Measurements from ENCODE around the gene MAD1L1. TPM values are rescaled to one million over a fixed set of nuclear protein-coding genes. Genes with fewer than 3 reads are reported as not detected.

MAD1L1 gene
- total RNA-seq, 1 donor from 2014 or later = 32.3 TPM

DNA sequence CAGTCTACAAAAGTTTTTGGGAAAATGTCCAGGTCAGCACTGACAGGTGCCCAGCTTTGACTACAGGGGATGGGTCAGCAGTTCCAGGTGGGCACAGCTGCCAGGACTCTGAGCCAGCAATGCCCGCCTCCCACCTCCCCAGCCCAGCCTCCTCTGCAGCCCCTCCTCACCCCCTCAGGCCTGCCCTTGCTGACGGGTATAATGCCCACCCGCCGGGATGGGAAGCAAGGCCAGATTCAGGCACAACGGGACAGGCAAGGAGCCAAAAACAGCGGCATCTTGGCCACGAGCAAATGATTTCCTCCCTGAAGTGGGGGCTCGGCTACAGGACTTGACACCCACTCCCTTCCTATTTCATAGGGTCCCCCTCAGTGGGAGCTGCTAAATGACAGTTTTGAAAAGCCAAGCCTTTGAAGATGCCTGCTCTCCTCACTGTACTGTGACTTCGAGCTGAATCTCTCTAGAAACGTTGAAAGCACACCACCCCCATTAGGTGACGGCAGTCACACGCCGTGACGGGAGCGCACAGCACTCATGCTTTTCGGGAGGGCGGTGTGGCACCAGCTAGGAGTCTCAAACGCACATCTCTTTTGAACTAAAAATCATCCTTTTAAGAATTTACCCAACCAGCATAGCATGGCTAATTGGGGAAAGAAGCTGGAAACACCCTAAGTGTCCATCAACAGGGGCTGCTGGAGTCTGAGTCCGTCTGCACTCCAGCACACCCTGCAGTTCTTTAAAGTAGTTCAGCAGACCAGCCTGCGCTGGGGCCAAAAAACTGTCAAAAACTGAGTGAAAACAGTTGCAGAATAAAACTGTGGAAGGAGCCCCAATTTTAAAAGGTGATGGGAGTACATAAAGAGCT lies 29.6 kb downstream of the MAD1L1 start:
- FAIRE-seq (no peak), DNase-seq (ENCODE audit: low read depth) (no peak)
- Histone ChIP-seq H3K9ac (ENCODE audit: low read length) (no peak overlapping the region), H3K9me3 (ENCODE audit: insufficient read depth, low read depth, low read length) (no peaks in the 10 kb centered on the region), H2AFZ (ENCODE audit: low read depth, low read length) (no peak overlapping the region), H3K4me1 (ENCODE audit: insufficient read depth, low read length) (no peaks in the 10 kb centered on the region), H3K79me2 (ENCODE audit: insufficient read depth, low read length) (no peaks in the 10 kb centered on the region), H3K36me3 (ENCODE audit: insufficient read depth, low read length) (peaks cover 3% of the 10 kb centered on the region), H4K20me1 (ENCODE audit: insufficient read depth, low read length) (peaks cover 25% of the 10 kb centered on the region), H3K4me2 (ENCODE audit: low read length) (no peak overlapping the region), H3K27ac (ENCODE audit: low read depth, low read length) (no peak overlapping the region), H3K4me3 (ENCODE audit: insufficient read depth, low read depth, low read length) (no peak overlapping the region), H3K27me3 (ENCODE audit: insufficient read depth, low read length) (no peaks in the 10 kb centered on the region)
- no peak overlapping the region for H3K4me3 Mint-ChIP-seq (ENCODE audit: unreplicated experiment)
- H3K4me1 Mint-ChIP-seq (ENCODE audit: low read depth, unreplicated experiment) = peaks cover 22% of the 10 kb centered on the region
- no peaks in the 10 kb centered on the region for H3K27me3 Mint-ChIP-seq (ENCODE audit: low read depth, unreplicated experiment)
- no peaks in the 10 kb centered on the region for H3K9me3 Mint-ChIP-seq (ENCODE audit: unreplicated experiment)
- peaks cover 20% of the 10 kb centered on the region for H3K36me3 Mint-ChIP-seq (ENCODE audit: low read depth, unreplicated experiment)
- no peak for TF ChIP-seq EZH2 (IDR thresholded peaks at IDR 0.05; ENCODE audit: insufficient read depth, low read length)
- TF ChIP-seq CTCF (IDR thresholded peaks at IDR 0.05; ENCODE audit: insufficient read depth, low read depth, low read length) = no peak
- peak overlapping the region; percentile 41 for H3K27ac Mint-ChIP-seq (ENCODE audit: unreplicated experiment)

GRCh38 chr7:2202361-2202761 lies 30.4 kb downstream of the MAD1L1 start:
- H3K27ac ChIP-seq (ENCODE audit: low read depth, low read length) = no peak overlapping the region
- FAIRE-seq (no peak), DNase-seq (ENCODE audit: low read depth) (no peak)
- TF ChIP-seq CTCF (IDR thresholded peaks at IDR 0.05; ENCODE audit: insufficient read depth, low read depth, low read length) (no peak), EZH2 (IDR thresholded peaks at IDR 0.05; ENCODE audit: insufficient read depth, low read length) (no peak)
- H3K9ac ChIP-seq (ENCODE audit: low read length) = no peak overlapping the region
- Mint-ChIP-seq H3K4me3 (ENCODE audit: unreplicated experiment) (no peak overlapping the region), H3K4me1 (ENCODE audit: low read depth, unreplicated experiment) (peaks cover 22% of the 10 kb centered on the region), H3K27me3 (ENCODE audit: low read depth, unreplicated experiment) (no peaks in the 10 kb centered on the region), H3K36me3 (ENCODE audit: low read depth, unreplicated experiment) (peaks cover 16% of the 10 kb centered on the region), H3K9me3 (ENCODE audit: unreplicated experiment) (no peaks in the 10 kb centered on the region), H3K27ac (ENCODE audit: unreplicated experiment) (no peak overlapping the region)
- H4K20me1 ChIP-seq (ENCODE audit: insufficient read depth, low read length) = peaks cover 25% of the 10 kb centered on the region
- no peak overlapping the region for H2AFZ ChIP-seq (ENCODE audit: low read depth, low read length)
- H3K4me2 ChIP-seq (ENCODE audit: low read length) = no peak overlapping the region
- H3K36me3 ChIP-seq (ENCODE audit: insufficient read depth, low read length) = no peaks in the 10 kb centered on the region
- no peaks in the 10 kb centered on the region for H3K27me3 ChIP-seq (ENCODE audit: insufficient read depth, low read length)
- no peaks in the 10 kb centered on the region for H3K4me1 ChIP-seq (ENCODE audit: insufficient read depth, low read length)
- H3K4me3 ChIP-seq (ENCODE audit: insufficient read depth, low read depth, low read length) = no peak overlapping the region
- H3K9me3 ChIP-seq (ENCODE audit: insufficient read depth, low read depth, low read length) = no peaks in the 10 kb centered on the region
- no peaks in the 10 kb centered on the region for H3K79me2 ChIP-seq (ENCODE audit: insufficient read depth, low read length)
